Activated T-helper 1 cell treated with Interleukin-2 at 50 U/mL for 16 hours (primary cell): Measurements from ENCODE around the gene MYO9B.
"Not testable (repeated sequence)": the region's sequence is repeated elsewhere in the genome, so short reads cannot be mapped to it uniquely, and the experiment has no call there.

Source experiments
- DNase-seq: peaks from one replicate; pipeline ENCODE4 v3.0.0-alpha.2; 2020; ENCODE audit warnings: low read depth

MYO9B gene

GRCh38 chr19:17145546-17146497, 70.2 kb downstream of the MYO9B start:
- no peak for DNase-seq

DNA sequence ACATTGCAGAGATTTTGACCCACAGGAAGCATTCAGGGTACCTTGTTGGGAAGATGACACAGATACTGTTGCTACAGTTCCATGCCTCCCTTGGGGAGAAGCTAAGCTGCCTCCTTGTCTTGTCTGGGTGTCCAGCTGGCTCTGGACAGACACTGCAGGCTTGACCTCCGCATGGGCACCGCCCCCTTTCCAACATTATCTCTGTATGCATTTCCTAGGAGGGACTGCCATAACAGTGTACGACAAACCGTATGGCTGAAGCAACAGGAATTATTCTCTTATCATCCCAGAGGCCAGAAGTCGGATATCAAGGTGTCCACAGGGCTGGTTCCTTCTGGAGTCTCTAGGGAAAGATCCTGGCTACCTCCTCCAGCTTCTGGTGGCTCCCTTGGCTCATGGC, 72.6 kb downstream of the MYO9B start:
- DNase-seq, result no peak

- DNase-seq, result no peak
These were observed 74.0 kb downstream of the MYO9B start for GRCh38 chr19:17149393-17150135.

GRCh38 chr19:17153996-17154395, 78.4 kb downstream of the MYO9B start:
- no peak for DNase-seq

DNA sequence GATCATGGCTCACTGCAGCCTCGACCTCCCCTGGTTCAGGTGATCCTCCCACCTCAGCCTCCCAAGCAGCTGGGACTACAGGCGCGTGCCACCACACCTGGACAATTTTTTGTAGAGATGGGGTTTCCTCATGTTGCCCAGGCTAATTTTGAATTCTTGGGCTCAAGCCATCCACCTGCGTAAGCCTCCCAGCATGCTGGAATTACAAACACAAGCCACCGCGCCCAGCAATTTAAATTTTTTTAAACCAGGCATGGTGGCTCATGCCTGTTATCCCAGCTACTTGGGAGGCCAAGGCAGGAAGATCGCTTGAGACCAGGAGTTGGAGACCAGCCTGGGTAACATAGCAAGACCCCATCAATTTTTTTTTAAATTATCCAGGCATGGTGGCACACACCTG, 79.7 kb downstream of the MYO9B start:
- no peak for DNase-seq

GRCh38 chr19:17156296-17156946, 80.8 kb downstream of the MYO9B start:
- no peak for DNase-seq

- DNase-seq, result no peak
These were observed 81.3 kb downstream of the MYO9B start for GRCh38 chr19:17156947-17157302.

DNA sequence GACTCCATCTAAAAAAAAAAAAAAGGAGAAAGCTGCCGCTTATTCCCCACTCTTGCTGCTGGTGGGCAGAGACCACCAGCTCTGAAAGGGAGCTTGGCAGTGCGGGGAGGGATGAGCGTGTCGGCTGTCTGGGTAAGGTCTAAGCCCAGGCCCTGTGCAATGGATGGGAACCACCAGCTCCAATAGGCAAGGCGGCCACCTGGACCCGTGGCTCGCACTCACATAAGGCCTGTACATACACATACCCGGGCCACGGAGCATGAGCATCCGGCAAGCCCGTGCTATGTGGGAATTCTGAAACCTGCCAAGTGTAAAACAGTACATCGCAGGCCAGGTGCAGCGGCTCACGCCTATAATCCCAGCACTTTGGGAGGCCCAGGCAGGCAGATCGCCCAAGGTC, 83.0 kb downstream of the MYO9B start:
- DNase-seq, result no peak

DNA sequence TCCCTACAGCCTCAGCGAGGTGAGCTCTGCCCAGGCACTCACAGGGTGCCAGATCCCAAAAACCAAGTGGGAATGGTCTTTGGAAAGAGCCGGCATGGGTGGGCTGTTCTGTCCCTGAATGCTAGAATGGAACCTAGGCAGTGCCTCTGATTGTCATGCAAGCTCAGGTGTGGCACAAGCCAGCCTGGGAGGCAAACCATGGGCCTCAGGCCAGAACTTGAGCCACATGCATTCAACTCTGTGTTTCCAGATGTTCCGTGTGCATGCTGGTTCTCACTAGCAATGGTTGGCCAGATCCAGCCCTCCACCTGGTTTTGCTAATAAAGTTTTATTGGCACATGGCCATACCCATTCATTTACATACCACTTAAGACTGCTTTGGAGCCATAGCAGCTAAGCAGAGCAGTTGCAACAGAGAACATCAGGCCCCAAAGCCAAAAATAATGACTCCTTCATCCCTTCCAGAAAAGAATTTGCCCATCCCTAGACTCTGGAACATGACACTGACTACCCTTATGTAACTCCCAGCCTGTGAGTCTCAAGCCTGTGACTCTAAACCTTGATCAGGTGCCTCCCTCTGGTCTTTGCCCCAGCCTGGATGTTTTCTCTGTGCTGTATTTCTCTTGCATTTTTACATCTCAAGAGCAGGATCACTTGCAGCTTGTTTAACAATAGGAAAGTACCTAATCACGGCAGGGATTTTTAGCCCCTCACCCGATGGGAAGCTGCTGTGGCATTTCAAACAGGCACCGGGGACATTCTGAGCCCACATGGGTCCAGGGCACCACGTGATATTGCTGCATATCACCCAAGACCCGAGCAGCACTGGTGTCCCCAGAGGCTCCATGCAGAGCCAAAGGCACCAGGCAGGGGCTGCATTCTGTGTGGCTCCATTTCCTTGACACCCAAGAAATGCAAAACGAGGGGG, 84.2 kb downstream of the MYO9B start:
- no peak for DNase-seq

DNA sequence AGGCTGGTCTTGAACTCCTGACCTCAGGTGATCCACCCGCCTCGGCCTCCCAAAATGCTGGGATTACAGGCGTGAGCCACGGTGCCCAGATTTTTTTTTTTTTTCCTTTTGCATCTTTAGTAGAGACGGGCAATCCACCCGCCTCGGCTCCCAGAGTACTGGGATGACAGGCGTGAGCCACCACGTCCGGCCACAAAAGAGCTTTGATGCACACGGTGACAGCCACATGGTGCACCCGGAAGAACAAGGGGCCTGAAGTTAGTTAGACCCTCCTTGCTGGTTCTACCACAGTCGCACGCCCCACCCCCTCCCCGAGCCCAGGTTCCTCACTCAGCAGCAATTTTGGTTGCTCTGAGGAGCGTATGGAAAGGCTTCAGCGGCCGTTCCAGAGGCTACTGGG, 85.3 kb downstream of the MYO9B start:
- no peak for DNase-seq

GRCh38 chr19:17162131-17162530, 86.6 kb downstream of the MYO9B start:
- not testable (repeated sequence) for DNase-seq

DNA sequence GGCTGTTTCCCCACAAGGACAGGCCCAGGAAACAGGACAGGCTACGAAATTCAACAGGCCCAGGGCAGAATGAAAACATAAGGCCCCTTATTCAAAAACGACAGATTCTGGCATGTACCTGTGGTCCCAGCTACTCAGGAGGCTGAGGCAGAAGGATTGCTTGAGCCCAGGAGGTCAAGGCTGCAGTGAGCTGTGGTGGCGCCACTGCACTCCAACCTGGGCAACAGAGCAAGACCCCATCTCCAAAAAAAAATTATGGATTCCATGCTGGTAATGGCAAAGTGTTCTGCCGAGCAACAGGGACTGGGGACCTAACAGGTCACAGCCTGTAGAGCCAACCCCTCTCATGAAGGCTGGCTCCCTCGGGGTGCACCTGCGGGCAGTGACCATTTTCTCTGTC, 87.0 kb downstream of the MYO9B start:
- DNase-seq, result no peak

DNA sequence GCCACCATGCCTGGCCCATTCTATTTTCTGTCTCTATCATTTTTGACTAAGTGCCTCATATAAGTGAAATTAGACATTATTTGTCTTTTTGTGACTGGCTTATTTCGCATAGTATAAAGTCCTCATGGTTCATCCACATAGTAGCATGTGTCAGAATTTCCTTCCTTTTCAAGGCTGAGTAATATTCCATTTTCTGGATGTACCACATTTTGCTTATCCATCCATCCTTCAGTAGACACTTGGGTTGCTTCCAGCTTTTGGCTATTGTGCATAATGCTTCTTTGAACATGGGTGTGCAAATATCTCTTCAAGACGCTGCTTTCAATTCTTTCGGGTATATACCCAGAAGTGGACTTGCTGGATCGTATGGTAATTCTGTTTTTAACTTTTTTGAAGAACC, 88.1 kb downstream of the MYO9B start:
- no peak for DNase-seq

- no peak for DNase-seq
These were observed 89.1 kb downstream of the MYO9B start for GRCh38 chr19:17164639-17165038.

GRCh38 chr19:17165715-17166114, 90.1 kb downstream of the MYO9B start:
- DNase-seq, result no peak

- no peak for DNase-seq
These were observed 95.1 kb downstream of the MYO9B start for GRCh38 chr19:17170538-17171297.

DNA sequence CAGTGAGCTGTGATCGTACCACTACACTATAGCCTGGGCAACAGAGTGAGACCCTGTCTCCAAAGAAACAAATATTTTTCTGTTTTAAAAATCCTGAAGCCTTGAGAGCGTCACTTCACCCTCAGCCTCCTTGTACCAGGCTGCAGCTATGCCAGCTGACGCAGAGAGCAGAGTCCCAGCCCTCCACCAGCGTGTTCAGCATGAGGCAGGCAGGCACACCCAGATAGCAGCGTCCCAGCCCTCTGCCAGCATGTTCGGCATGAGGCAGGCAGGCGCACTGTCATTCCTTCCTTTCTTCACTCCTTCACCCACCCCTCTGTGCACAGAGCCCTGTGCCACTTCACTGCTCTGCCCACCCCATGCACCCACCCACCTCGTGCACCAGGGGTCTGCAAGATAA, 96.3 kb downstream of the MYO9B start:
- no peak for DNase-seq

DNA sequence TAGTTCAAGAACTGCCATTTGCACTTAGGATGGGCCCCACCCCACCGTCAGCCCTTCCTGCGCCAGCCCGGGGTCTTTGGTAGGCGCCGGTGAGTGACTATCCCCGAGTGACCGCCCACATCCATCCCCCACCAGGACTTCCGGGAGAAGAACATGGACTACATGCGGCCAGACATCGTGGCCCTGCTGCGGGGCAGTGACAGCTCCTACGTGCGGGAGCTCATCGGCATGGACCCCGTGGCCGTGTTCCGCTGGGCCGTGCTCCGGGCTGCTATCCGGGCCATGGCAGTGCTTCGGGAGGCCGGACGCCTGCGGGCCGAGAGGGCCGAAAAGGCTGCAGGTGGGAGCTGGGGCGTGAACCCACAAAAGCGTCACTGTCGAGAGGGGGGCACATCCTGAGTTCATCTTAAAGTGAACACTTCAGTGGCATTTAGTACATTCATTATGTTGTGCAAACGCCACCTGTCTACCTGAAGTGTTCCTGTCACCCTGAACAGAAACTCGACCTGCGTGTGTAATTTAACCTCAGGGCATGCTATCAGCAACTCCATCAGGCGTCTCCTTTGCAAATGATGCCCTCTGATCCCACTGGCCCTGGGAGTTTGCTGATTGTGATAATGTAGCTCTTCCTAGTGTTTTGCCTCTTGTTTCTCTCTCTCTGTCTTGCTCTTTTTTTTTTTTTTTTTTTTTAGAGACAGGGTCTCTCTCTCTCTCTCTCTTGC, 97.2 kb downstream of the MYO9B start:
- no peak for DNase-seq

- DNase-seq, result no peak
These were observed 102.7 kb downstream of the MYO9B start for GRCh38 chr19:17178291-17178690.

DNA sequence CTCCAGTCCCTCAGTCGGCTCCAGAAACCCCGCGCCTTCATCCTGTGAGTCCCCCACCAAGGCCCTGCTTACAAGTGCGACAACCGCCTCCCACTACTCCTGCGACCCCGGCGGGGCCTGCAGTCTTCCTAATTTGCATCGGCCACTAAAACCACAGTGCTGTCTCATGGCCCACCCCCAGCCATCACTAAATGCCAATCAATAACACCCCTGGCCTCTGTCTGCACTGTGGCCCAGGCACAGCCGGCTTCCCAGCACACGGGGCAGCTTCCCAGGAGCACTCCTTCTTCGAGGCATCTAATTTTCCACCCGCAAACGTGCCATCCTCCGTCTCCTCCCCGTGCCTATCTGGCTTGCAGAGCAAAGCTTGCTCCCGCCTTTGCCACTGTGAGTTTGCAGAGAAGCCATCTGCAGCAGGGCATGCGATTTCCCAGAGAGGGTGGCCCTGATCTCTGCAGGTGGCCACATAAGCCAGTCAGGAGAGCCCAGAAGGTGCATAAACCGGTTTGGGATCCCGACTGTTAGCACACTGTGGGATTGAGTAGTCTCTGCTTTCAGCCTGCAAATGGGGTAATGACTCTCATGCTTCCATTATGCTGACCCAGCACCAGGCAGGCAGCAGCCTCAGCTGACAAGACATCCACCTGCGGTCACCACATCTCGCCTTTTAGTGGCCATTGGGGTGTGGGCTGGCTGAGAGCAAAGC, 105.6 kb downstream of the MYO9B start:
- DNase-seq, result no peak
